GM12874 (cell line): ENCODE results near the gene LMBR1.

Source experiments
- TF ChIP-seq, protein P1 (sequence below): IDR thresholded peaks from 2 replicates; pipeline ENCODE4 v1.5.1; 2011; ENCODE audit warnings: low read depth, mild to moderate bottlenecking, control low read depth, low read length, moderate library complexity; ENCODE audit not compliant: insufficient read depth

LMBR1 gene

DNA sequence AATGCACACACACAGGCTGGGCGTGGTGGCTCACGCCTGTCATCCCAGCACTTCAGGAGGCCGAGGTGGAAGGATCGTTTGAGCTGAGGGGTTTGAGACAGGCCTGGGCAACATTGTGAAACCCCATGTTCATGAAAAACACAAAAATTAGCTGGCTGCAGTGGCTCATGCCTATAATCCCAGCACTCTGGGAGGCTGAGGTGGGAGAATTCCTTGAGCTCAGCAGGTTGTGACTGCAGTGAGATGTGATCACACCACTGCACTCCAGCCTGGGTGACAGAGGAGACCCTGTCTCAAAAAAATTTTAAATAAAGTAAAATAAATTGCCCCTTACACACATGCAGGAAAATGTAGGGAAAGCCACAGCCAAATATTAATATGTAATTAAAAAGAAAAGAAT, 208.3 kb downstream of the LMBR1 start:
- TF ChIP-seq, protein P1, sequence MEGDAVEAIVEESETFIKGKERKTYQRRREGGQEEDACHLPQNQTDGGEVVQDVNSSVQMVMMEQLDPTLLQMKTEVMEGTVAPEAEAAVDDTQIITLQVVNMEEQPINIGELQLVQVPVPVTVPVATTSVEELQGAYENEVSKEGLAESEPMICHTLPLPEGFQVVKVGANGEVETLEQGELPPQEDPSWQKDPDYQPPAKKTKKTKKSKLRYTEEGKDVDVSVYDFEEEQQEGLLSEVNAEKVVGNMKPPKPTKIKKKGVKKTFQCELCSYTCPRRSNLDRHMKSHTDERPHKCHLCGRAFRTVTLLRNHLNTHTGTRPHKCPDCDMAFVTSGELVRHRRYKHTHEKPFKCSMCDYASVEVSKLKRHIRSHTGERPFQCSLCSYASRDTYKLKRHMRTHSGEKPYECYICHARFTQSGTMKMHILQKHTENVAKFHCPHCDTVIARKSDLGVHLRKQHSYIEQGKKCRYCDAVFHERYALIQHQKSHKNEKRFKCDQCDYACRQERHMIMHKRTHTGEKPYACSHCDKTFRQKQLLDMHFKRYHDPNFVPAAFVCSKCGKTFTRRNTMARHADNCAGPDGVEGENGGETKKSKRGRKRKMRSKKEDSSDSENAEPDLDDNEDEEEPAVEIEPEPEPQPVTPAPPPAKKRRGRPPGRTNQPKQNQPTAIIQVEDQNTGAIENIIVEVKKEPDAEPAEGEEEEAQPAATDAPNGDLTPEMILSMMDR: no peak

DNA sequence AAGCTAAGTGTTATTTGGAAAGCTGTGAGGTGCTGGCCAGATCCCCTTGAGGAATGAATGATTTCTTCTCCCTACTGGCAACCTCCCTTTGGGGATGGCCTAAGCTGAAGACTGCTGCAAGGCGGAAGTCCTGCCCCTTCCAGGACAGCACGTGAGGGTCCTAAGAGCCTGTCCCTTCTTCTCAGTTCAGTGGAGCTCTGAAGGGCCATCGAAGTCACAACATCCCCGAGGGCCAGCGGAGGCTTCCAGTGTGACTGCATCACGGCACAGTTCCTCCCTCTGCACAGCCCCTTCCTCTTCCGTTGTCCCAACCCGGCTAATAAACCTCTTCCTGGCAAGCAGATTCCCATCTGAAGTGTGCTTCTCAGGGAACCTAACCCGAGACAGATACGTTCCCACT, 208.7 kb downstream of the LMBR1 start:
- TF ChIP-seq, protein P1: no peak

DNA sequence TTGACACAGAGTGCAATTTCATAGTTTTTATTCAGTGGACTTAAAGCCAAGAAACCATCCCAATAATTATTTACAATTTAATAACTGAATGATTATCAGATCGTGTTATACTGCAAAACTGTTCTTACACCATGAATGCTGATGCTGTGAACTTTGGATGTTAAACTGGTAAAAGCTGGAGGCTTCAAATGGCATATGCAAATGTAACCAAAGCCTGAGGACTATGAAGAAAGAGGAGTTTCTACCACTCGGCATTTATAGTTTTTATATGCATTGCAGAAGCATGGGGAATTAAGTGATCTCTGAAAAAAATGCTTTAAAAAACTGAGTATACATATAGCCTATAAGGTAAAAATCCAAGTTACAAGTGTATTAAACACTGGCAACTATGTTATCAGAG, 210.1 kb downstream of the LMBR1 start:
- TF ChIP-seq, protein P1: no peak

DNA sequence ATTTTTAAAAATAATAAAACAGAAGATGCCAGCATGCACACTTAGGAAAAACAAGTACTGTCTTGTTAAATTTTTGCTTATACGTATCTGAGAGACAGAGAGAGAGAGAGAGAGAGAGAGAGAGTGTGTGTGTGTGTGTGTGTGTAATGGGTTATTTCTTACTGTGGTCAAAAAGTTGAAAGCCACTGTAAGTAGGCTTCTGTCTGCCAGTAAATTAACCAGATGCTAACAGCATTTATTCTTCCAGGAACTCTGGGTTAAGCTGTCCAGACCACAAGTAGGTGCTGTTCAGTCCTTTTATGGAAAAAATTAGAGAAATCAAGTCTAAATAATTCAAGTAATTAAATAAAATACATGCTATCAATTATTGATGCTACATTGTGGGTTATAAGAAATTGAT, 212.7 kb downstream of the LMBR1 start:
- TF ChIP-seq, protein P1: no peak

DNA sequence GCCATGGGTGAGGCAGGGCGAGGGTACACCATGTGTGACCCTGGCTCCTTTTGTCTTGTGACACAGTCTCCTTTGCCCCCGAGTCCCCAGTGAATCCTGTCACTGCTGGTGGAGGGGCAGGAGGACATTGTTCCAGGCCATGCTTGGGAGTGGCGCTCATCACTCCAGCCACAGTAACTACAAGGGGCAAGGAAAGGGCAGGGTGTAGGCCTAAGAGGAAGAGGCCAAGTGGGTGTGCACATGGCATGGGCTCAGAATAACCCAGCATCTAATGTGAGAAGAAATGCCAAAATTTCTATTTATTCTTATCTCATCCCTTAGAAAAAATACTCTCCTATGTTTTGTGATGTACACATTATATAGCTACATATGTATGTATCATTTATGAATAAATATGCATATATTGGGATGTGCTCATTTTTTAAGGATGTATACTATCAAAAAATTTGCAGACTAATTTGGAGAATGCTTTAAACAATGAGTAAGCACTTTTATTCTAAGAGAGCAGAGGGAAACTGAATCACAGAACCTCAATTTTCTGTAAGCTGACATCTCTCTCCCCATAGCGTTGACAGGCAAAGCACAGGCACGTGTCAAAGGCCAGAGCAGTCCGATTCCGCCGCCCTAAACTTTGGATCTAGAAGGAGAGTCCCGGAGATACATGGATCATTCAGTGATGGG, 215.5 kb downstream of the LMBR1 start:
- TF ChIP-seq, protein P1: no peak

DNA sequence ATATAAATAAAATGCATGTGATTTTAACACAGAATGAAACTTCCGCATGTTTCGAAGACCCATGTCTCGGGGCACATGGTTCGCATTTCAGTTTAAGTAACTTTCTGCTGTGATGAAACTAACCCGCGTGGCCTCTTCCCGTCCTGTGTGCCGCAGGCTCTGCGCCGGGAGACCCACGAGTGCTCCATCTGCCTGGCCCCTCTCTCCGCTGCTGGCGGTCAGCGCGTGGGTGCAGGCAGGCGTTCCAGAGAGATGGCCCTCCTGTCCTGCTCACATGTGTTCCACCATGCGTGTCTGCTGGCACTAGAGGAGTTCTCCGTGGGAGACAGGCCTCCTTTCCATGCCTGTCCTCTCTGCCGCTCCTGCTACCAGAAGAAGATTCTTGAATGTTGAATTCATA, 216.7 kb downstream of the LMBR1 start:
- TF ChIP-seq, protein P1: no peak

DNA sequence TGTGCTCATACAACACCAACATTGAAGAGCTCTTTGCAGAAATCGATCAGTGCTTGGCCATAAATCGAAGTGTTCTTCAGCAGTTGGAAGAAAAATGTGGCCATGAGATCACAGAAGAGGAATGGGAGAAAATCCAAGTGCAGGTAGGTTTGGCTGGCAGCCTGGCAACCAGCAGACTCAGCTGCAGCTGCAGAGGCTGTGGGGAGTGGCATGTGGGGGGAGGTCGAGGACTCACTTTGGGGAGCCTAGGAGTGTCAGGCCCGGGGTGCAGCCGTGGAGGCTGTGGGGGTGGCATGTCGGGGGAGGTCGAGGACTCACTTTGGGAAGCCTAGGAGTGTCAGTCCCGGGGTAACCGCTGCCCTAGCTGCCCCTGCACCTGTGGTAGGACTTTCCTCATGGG, 217.3 kb downstream of the LMBR1 start:
- TF ChIP-seq, protein P1: no peak
